ENCODE measurements around the gene SCUBE3.

The SCUBE3 gene

GRCh38 chr6:35170166-35170565, 43.6 kb upstream of the SCUBE3 start:
- Histone ChIP-seq H4K20me1 (ENCODE audit: insufficient read depth) (no peaks in the 10 kb centered on the region), H3K4me3 (IDR thresholded peaks at IDR 0.05; ENCODE audit: insufficient read depth, low read depth, low read length) (no peak overlapping the region), H3K4me1 (ENCODE audit: low read depth, poor library complexity, severe bottlenecking) (no peaks in the 10 kb centered on the region), H3K36me3 (ENCODE audit: insufficient read depth) (no peaks in the 10 kb centered on the region), H2AFZ (ENCODE audit: low read depth) (no peak overlapping the region), H3K79me2 (ENCODE audit: insufficient read depth, low read depth) (no peaks in the 10 kb centered on the region), H3K27ac (no peak overlapping the region), H3K9ac (no peak overlapping the region), H3K27me3 (ENCODE audit: insufficient read depth, low read depth) (no peaks in the 10 kb centered on the region; the same call in 1 of the 2 replicates), H3K4me2 (no peak overlapping the region)
- TF ChIP-seq, protein P1, sequence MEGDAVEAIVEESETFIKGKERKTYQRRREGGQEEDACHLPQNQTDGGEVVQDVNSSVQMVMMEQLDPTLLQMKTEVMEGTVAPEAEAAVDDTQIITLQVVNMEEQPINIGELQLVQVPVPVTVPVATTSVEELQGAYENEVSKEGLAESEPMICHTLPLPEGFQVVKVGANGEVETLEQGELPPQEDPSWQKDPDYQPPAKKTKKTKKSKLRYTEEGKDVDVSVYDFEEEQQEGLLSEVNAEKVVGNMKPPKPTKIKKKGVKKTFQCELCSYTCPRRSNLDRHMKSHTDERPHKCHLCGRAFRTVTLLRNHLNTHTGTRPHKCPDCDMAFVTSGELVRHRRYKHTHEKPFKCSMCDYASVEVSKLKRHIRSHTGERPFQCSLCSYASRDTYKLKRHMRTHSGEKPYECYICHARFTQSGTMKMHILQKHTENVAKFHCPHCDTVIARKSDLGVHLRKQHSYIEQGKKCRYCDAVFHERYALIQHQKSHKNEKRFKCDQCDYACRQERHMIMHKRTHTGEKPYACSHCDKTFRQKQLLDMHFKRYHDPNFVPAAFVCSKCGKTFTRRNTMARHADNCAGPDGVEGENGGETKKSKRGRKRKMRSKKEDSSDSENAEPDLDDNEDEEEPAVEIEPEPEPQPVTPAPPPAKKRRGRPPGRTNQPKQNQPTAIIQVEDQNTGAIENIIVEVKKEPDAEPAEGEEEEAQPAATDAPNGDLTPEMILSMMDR (conservative IDR thresholded peaks at IDR 0.05; ENCODE audit: low read depth, low read length) = no peak

- H3K79me2 ChIP-seq (ENCODE audit: insufficient read depth, low read depth) = no peaks in the 10 kb centered on the region
- H3K27ac ChIP-seq = no peak overlapping the region
- H3K4me1 ChIP-seq (ENCODE audit: low read depth, poor library complexity, severe bottlenecking) = no peaks in the 10 kb centered on the region
- no peak overlapping the region for H3K4me3 ChIP-seq (IDR thresholded peaks at IDR 0.05; ENCODE audit: insufficient read depth, low read depth, low read length)
- H3K9ac ChIP-seq = no peak overlapping the region
- H3K36me3 ChIP-seq (ENCODE audit: insufficient read depth) = no peaks in the 10 kb centered on the region
- H3K27me3 ChIP-seq (ENCODE audit: insufficient read depth, low read depth) = no peaks in the 10 kb centered on the region; the same call in 1 of the 2 replicates
- TF ChIP-seq, protein P1 (conservative IDR thresholded peaks at IDR 0.05; ENCODE audit: low read depth, low read length) = no peak
- no peak overlapping the region for H2AFZ ChIP-seq (ENCODE audit: low read depth)
- H3K4me2 ChIP-seq = no peak overlapping the region
- H4K20me1 ChIP-seq (ENCODE audit: insufficient read depth) = no peaks in the 10 kb centered on the region
Observed at GRCh38 chr6:35170891-35171290, 42.9 kb upstream of the SCUBE3 start.

DNA sequence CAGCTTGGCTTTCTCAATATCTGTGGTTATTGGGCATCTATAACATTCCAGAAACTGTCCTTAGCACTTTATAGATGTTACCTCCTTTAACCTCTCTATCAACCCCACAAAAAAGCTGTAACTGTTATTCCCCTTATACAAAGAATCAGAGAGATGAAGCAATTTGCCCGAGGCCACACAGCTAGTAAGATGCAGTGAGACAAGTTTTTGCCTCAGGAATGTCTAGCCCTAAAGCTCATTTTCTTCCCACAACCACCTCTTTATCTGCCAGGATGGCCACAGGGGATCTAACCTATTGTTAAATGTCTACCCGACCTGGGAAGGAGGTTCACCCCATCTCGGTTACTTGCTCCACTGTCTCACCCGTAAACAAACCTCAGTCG, 40.7 kb upstream of the SCUBE3 start:
- Histone ChIP-seq H4K20me1 (ENCODE audit: insufficient read depth) (no peaks in the 10 kb centered on the region), H3K27me3 (ENCODE audit: insufficient read depth, low read depth) (no peaks in the 10 kb centered on the region; the same call in 1 of the 2 replicates), H2AFZ (ENCODE audit: low read depth) (no peak overlapping the region), H3K36me3 (ENCODE audit: insufficient read depth) (no peaks in the 10 kb centered on the region), H3K4me3 (IDR thresholded peaks at IDR 0.05; ENCODE audit: insufficient read depth, low read depth, low read length) (no peak overlapping the region), H3K4me2 (no peak overlapping the region), H3K9ac (no peak overlapping the region), H3K27ac (no peak overlapping the region), H3K79me2 (ENCODE audit: insufficient read depth, low read depth) (no peaks in the 10 kb centered on the region), H3K4me1 (ENCODE audit: low read depth, poor library complexity, severe bottlenecking) (peaks cover 1% of the 10 kb centered on the region)
- TF ChIP-seq, protein P1 (conservative IDR thresholded peaks at IDR 0.05; ENCODE audit: low read depth, low read length) = no peak

DNA sequence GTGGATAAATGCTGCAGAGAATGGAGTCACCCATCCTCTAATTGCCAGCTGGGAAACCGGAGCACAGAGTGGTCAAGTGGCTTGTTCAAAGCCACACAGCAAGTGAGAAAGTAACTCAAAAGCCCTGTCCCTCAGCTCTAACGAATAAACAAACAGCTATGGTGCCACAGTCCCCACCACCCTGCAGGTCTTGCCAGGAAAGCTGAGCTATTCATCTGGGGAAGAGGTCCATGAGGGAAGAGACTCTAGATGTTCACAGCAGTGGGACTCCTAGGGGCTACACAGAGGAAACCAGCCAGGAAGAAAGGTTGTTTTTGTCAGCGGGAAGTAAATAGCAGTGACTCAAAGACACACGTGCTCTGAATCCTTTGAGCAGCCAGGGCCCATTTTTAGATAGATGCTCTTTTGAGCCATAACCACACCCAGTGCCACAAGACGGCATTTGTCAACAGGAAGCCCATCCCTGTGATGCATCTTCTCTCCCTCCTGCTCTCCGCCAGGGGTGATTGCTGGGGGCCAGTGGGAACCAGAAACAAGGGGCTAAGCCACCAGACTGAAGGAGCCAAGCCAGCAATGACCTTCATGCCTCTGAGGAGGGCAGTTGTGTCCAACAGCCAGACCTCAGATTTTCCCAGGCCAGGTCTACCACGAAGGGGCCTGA, 40.2 kb upstream of the SCUBE3 start:
- H3K27me3 ChIP-seq (ENCODE audit: insufficient read depth, low read depth) = no peaks in the 10 kb centered on the region; the same call in 1 of the 2 replicates
- H3K79me2 ChIP-seq (ENCODE audit: insufficient read depth, low read depth) = no peaks in the 10 kb centered on the region
- TF ChIP-seq, protein P1 (conservative IDR thresholded peaks at IDR 0.05; ENCODE audit: low read depth, low read length) = no peak
- H3K36me3 ChIP-seq (ENCODE audit: insufficient read depth) = no peaks in the 10 kb centered on the region
- peaks cover 6% of the 10 kb centered on the region for H3K4me1 ChIP-seq (ENCODE audit: low read depth, poor library complexity, severe bottlenecking)
- no peak overlapping the region for H2AFZ ChIP-seq (ENCODE audit: low read depth)
- H3K27ac ChIP-seq = no peak overlapping the region
- H4K20me1 ChIP-seq (ENCODE audit: insufficient read depth) = no peaks in the 10 kb centered on the region
- H3K9ac ChIP-seq = no peak overlapping the region
- H3K4me3 ChIP-seq (IDR thresholded peaks at IDR 0.05; ENCODE audit: insufficient read depth, low read depth, low read length) = no peak overlapping the region
- no peak overlapping the region for H3K4me2 ChIP-seq

Data from KMS-11 (cell line).